H1 (cell line): ENCODE data around the gene TGFBI. TPM values are rescaled to one million over a fixed set of nuclear protein-coding genes. Genes with fewer than 3 reads are reported as not detected.

Source experiments
- CTCF ChIA-PET: fragments of 300-600 bp; sonication (Branson Sonifier 250); formaldehyde crosslinking; loops from one replicate; lab custom pipeline; 2021; ENCODE audit not compliant: partially characterized antibody; lab: Charles Lee
- POLR2A ChIA-PET: fragments of 300-600 bp; sonication (Branson Sonifier 250); formaldehyde crosslinking; loops from one replicate; lab custom pipeline; 2021; ENCODE audit warnings: inconsistent platforms; ENCODE audit not compliant: partially characterized antibody; lab: Charles Lee
- DNase-seq, 2 experiments: peaks; one replicate each; pipeline versions ENCODE4 v3.0.0 to v3.0.0-alpha.2; 2010 to 2022; ENCODE audit warnings: low spot score in 2 of 2, low read depth in 1 of 2, mixed read lengths in 1 of 2
- FAIRE-seq: peaks from 2 replicates; lab custom pipeline; 2011; peaks lifted over from hg19 to GRCh38; lab: Jason Lieb, UNC
- H2AFZ ChIP-seq: 2 replicates; pipeline ENCODE4 v1.8.1; 2012; ENCODE audit warnings: low read length, inconsistent platforms
- H2AK5ac ChIP-seq: 2 replicates; pipeline ENCODE4 v1.6.1; 2013; ENCODE audit warnings: low read depth, low read length
- H2BK120ac ChIP-seq: replicated peaks from 2 replicates; pipeline ENCODE3; 2013; ENCODE audit warnings: low read depth, low read length, inconsistent platforms
- H2BK12ac ChIP-seq: 2 replicates; pipeline ENCODE4 v1.6.1; 2013; ENCODE audit warnings: low read depth, low read length
- H2BK15ac ChIP-seq: 2 replicates; pipeline ENCODE4 v1.6.1; 2013; ENCODE audit warnings: low read length
- H2BK20ac ChIP-seq: 2 replicates; pipeline ENCODE4 v1.6.1; 2013; ENCODE audit warnings: low read length
- H2BK5ac ChIP-seq: 2 replicates; pipeline ENCODE4 v1.6.1; 2013; ENCODE audit warnings: low read depth, low read length
- H3K14ac ChIP-seq: 2 replicates; pipeline ENCODE4 v1.6.1; 2013; ENCODE audit warnings: inconsistent platforms; ENCODE audit not compliant: insufficient read length
- H3K18ac ChIP-seq: 2 replicates; pipeline ENCODE4 v1.6.1; 2013; ENCODE audit warnings: low read length; ENCODE audit errors: extremely low read depth
- H3K23ac ChIP-seq: 2 replicates; pipeline ENCODE4 v1.6.1; 2013; ENCODE audit warnings: inconsistent platforms; ENCODE audit not compliant: insufficient read length
- H3K23me2 ChIP-seq: 2 replicates; pipeline ENCODE4 v1.6.1; 2013; ENCODE audit warnings: low read depth, low read length
- H3K27ac ChIP-seq: 2 replicates; pipeline ENCODE4 v1.6.1; 2011; ENCODE audit warnings: low read depth, low read length, inconsistent platforms
- H3K27me3 ChIP-seq, 4 experiments: replicated peaks in 1 of 4; 1 replicate in 1 of 4; 2 replicates in 3 of 4; pipeline versions ENCODE4 v1.6.1 to v1.8.1; 2011 to 2013; ENCODE audit warnings: low read length in 3 of 4, mild to moderate bottlenecking in 3 of 4, inconsistent platforms in 2 of 4, mixed read lengths in 2 of 4, moderate library complexity in 1 of 4; ENCODE audit not compliant: control insufficient read depth in 3 of 4, insufficient read depth in 3 of 4; ENCODE audit errors: extremely low read depth in 1 of 4
- H3K36me3 ChIP-seq, 4 experiments: 2 replicates each; pipeline versions ENCODE4 v1.6.1 to v1.8.1; 2011 to 2013; ENCODE audit warnings: mild to moderate bottlenecking in 4 of 4, low read length in 3 of 4, moderate library complexity in 2 of 4, control low read depth in 1 of 4, inconsistent platforms in 1 of 4; ENCODE audit not compliant: insufficient read depth in 4 of 4, control insufficient read depth in 2 of 4
- H3K4ac ChIP-seq: replicated peaks from 2 replicates; pipeline ENCODE3; 2013; ENCODE audit warnings: low read length, low read depth, mixed read lengths, inconsistent platforms; ENCODE audit not compliant: insufficient read length
- H3K4me1 ChIP-seq, 4 experiments: replicated peaks in 1 of 4; 1 replicate in 1 of 4; 2 replicates in 3 of 4; pipeline versions ENCODE4 v1.6.1 to v1.8.1; 2011 to 2013; ENCODE audit warnings: low read length in 3 of 4, inconsistent platforms in 2 of 4, mixed read lengths in 1 of 4; ENCODE audit not compliant: insufficient read depth in 4 of 4, control insufficient read depth in 3 of 4
- H3K4me2 ChIP-seq, 2 experiments: 2 replicates each; pipeline versions ENCODE4 v1.6.1 to v1.8.1; 2011 to 2013; ENCODE audit warnings: low read depth in 2 of 2, low read length in 2 of 2, control low read depth in 1 of 2, inconsistent platforms in 1 of 2, mild to moderate bottlenecking in 1 of 2; ENCODE audit not compliant: insufficient read depth in 1 of 2
- H3K4me3 ChIP-seq, 4 experiments: fragments of 200-600, 300-600 bp in 1 of 4; sonication (generic), shearing (Covaris generic), sonication (Bioruptor Twin) in 1 of 4; 2 replicates each; pipeline versions ENCODE4 v1.5.1 to v1.8.1; 2011 to 2016; ENCODE audit warnings: low read length in 4 of 4, low read depth in 3 of 4, control low read depth in 2 of 4, inconsistent platforms in 2 of 4, mild to moderate bottlenecking in 2 of 4, mixed read lengths in 1 of 4, moderate library complexity in 1 of 4; ENCODE audit not compliant: insufficient read depth in 2 of 4; ENCODE audit errors: extremely low read depth in 1 of 4
- H3K56ac ChIP-seq: replicated peaks from 2 replicates; pipeline ENCODE3; 2013; ENCODE audit warnings: low read depth, mild to moderate bottlenecking, mixed read lengths, low read length, inconsistent platforms; ENCODE audit not compliant: insufficient read length
- H3K79me1 ChIP-seq: 2 replicates; pipeline ENCODE4 v1.6.1; 2013; ENCODE audit warnings: low read depth, low read length, control low read depth
- H3K79me2 ChIP-seq, 2 experiments: 2 replicates each; pipeline versions ENCODE4 v1.6.1 to v1.8.1; 2012 to 2013; ENCODE audit warnings: low read length in 2 of 2, mild to moderate bottlenecking in 2 of 2, inconsistent platforms in 1 of 2; ENCODE audit not compliant: insufficient read depth in 2 of 2, control insufficient read depth in 1 of 2
- H3K9ac ChIP-seq, 4 experiments: replicated peaks in 1 of 4; 1 replicate in 1 of 4; 2 replicates in 3 of 4; pipeline versions ENCODE4 v1.6.1 to v1.8.1; 2011 to 2013; ENCODE audit warnings: low read depth in 3 of 4, low read length in 3 of 4, control low read depth in 2 of 4, mild to moderate bottlenecking in 2 of 4, moderate library complexity in 2 of 4, inconsistent platforms in 1 of 4; ENCODE audit errors: extremely low read depth in 1 of 4
- H3K9me3 ChIP-seq, 2 experiments: 2 replicates each; pipeline versions ENCODE4 v1.6.1 to v1.8.1; 2012 to 2013; ENCODE audit warnings: mild to moderate bottlenecking in 2 of 2, moderate library complexity in 2 of 2, control low read depth in 1 of 2, inconsistent platforms in 1 of 2, low read depth in 1 of 2, low read length in 1 of 2, mixed read lengths in 1 of 2; ENCODE audit not compliant: insufficient read depth in 2 of 2
- H4K20me1 ChIP-seq, 2 experiments: replicated peaks in 1 of 2; 2 replicates each; pipeline versions ENCODE3 to v1.8.1; 2011 to 2013; ENCODE audit warnings: inconsistent platforms in 2 of 2, low read length in 2 of 2, mild to moderate bottlenecking in 1 of 2; ENCODE audit not compliant: insufficient read depth in 2 of 2, control insufficient read depth in 1 of 2
- H4K5ac ChIP-seq: 2 replicates; pipeline ENCODE4 v1.6.1; 2013; ENCODE audit warnings: low read length, low read depth, mixed read lengths, inconsistent platforms; ENCODE audit not compliant: insufficient read length
- H4K8ac ChIP-seq: 2 replicates; pipeline ENCODE4 v1.8.0; 2013; ENCODE audit warnings: mild to moderate bottlenecking, moderate library complexity, low read length, inconsistent platforms; ENCODE audit not compliant: insufficient read depth; ENCODE audit errors: extremely low read depth
- H4K91ac ChIP-seq: replicated peaks from 2 replicates; pipeline ENCODE3; 2013; ENCODE audit warnings: low read length, mixed read lengths, inconsistent platforms; ENCODE audit not compliant: insufficient read length
- EZH2 ChIP-seq: fragments of 200-600 bp; sonication (generic); IDR thresholded peaks from 2 replicates; pipeline ENCODE4 v1.7.1; 2012; ENCODE audit warnings: low read depth, mild to moderate bottlenecking, moderate library complexity, low read length, inconsistent platforms; ENCODE audit not compliant: severe bottlenecking
- WGBS, 2 experiments: shearing (Covaris generic) in 1 of 2; methylation state at CpG; one replicate each; pipeline versions ENCODE4 v1.1.6 to v1.1.7; 2013 to 2015; ENCODE audit warnings: low lambda C conversion rate in 2 of 2, mixed read lengths in 2 of 2, inconsistent platforms in 1 of 2, low coverage in 1 of 2, missing lambda C conversion rate in 1 of 2; ENCODE audit not compliant: insufficient replicate concordance in 2 of 2, insufficient coverage in 1 of 2, insufficient read length in 1 of 2; ENCODE audit errors: extremely low coverage in 1 of 2, missing lambda C conversion rate in 1 of 2; 5-methylcytosine and 5-hydroxymethylcytosine counted together
- polyA plus RNA-seq, 7 experiments: library from polyadenylated mRNA; depleted of rRNA in 3 of 7; stranded (reverse) in 5 of 7; unstranded in 2 of 7; fragments of >200 nt in 5 of 7; fragments of 200-250 nt in 2 of 7; gene quantifications; 1 replicate in 5 of 7; 2 replicates in 1 of 7; 4 replicates in 1 of 7; pipeline versions ENCODE4 v1.2.1 to v1.2.3, GENCODE V29; 2011 to 2013; ENCODE audit warnings: missing spikeins in 2 of 7, mixed read lengths in 2 of 7
- total RNA-seq: library from RNA; stranded (reverse); fragmentation: NEBNext Ultra II Directional; extraction: Animal tissue kit (Norgen Biotek cat#: 25700); gene quantifications from 2 replicates; pipeline ENCODE4 v1.2.1, GENCODE V29; 2021

The TGFBI gene
- total and polyA plus RNA-seq, 2 of the 8 experiments (the other 6 are each of a cell fraction or from before 2014, with no cell fraction given) = 6.0 to 8.5 TPM

DNA sequence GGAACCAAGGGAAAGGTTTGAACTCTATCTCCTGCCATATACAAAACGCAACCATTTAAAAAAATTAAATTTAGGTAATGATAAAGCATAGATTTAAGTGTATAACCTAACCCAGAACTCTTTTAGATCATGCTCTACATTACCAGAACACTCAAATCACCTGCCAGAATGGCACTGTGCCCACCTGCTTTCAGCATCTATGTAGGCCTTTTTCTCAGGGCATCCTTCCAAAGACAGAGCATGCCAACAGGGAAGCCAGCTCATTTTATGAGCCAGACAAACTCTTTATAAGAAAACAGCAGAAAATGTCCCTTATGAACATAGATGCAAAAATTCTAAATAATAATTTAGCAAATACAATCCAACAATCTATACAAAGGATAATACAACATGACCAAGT is 55.9 kb downstream of the TGFBI start:
- H2BK15ac ChIP-seq = no peak overlapping the region
- H3K4me1 ChIP-seq = no peaks in the 10 kb centered on the region
- H3K56ac ChIP-seq = no peak overlapping the region
- no peak overlapping the region for H2AK5ac ChIP-seq
- no peak overlapping the region for H3K4ac ChIP-seq
- H3K36me3 ChIP-seq = no peaks in the 10 kb centered on the region
- no peak overlapping the region for H2BK20ac ChIP-seq
- no peak overlapping the region for H3K27ac ChIP-seq
- H3K14ac ChIP-seq = no peak overlapping the region
- H2BK5ac ChIP-seq = no peak overlapping the region
- no peak for DNase-seq
- H3K79me1 ChIP-seq = no peaks in the 10 kb centered on the region
- H3K4me3 ChIP-seq = no peak overlapping the region
- CTCF ChIA-PET = interaction anchor here (0.6 to 4.3 kb wide), 10 partner anchors 10 to 1097 kb away, joined by 3 to 46 read pairs (median 4); no protein-coding TSS in a partner anchor
- H4K8ac ChIP-seq = no peak overlapping the region
- no peak overlapping the region for H2BK120ac ChIP-seq
- H2BK12ac ChIP-seq = no peak overlapping the region
- H3K23ac ChIP-seq = no peak overlapping the region
- TF ChIP-seq EZH2 = no peak
- no peaks in the 10 kb centered on the region for H4K20me1 ChIP-seq
- H3K9me3 ChIP-seq = no peaks in the 10 kb centered on the region
- FAIRE-seq = no peak
- H3K9ac ChIP-seq = no peak overlapping the region
- no peaks in the 10 kb centered on the region for H3K79me2 ChIP-seq
- H3K18ac ChIP-seq = no peak overlapping the region
- H3K27me3 ChIP-seq = peaks cover 0 to 4% (median 0%) of the 10 kb centered on the region in 4 experiments; a peak in 2 of 7 replicates
- POLR2A ChIA-PET = interaction anchor here (0.6 kb wide), 1 partner anchor 671 kb away, joined by 3 read pairs; no protein-coding TSS in a partner anchor
- no peak overlapping the region for H4K91ac ChIP-seq
- H4K5ac ChIP-seq = no peak overlapping the region
- WGBS, 2 experiments = 88% methylated on average over 1 of the region's 1 CpG; no CpG with 5 or more reads in 1 of the 2 experiments
- H3K23me2 ChIP-seq = peaks cover 2% of the 10 kb centered on the region; the same call in 1 of the 2 replicates
- H2AFZ ChIP-seq = no peak overlapping the region
- no peak overlapping the region for H3K4me2 ChIP-seq
